ENCODE measurements around the gene ITGA2.

GRCh38 chr5:53008751-53009150 is 19.6 kb downstream of the ITGA2 start:
- no peak for TF ChIP-seq POLR2AphosphoS5 (IDR thresholded peaks at IDR 0.05; ENCODE audit: insufficient read depth in 1 of 2, low read depth in 1 of 2)
- no peak for TF ChIP-seq POLR2A (IDR thresholded peaks at IDR 0.05)
